ENCODE results near the gene ING4. TPM values are rescaled to one million over a fixed set of nuclear protein-coding genes. Genes with fewer than 3 reads are reported as not detected.

Gene ING4
- total RNA-seq, 1 donor from 2014 or later: 38.0 TPM

GRCh38 chr12:6700646-6701051, 37.7 kb upstream of the ING4 start, which contains the start of gene PIANP:
Gene PIANP (minus strand): TSS chr12:6700815. CDS start chr12:6698061, 2,754 bp downstream.
- peaks cover 11% of the 10 kb centered on the region for H3K4me1 ChIP-seq
- no peak for TF ChIP-seq CTCF (IDR thresholded peaks at IDR 0.05)
- H3K27ac ChIP-seq: no peak within 1 kb of the TSS
- DNase-seq (peak; percentile 73), ATAC-seq (peak; percentile 70)
- no peaks in the 10 kb centered on the region for H3K36me3 ChIP-seq
- intact Hi-C loops (cut with DNase I): no loop called here
- peaks cover 73% of the 10 kb centered on the region for H3K27me3 ChIP-seq
- peak within 1 kb of the TSS; percentile 25 for H3K4me3 ChIP-seq
- H3K9me3 ChIP-seq: no peaks in the 10 kb centered on the region

GRCh38 chr12:6699989-6700645, 37.2 kb upstream of the ING4 start:
- peak; percentile 12 for ATAC-seq
- Histone ChIP-seq H3K4me1 (peaks cover 11% of the 10 kb centered on the region), H3K9me3 (no peaks in the 10 kb centered on the region), H3K4me3 (peak overlapping the region; percentile 25), H3K27ac (no peak overlapping the region), H3K27me3 (peaks cover 68% of the 10 kb centered on the region), H3K36me3 (no peaks in the 10 kb centered on the region)
- intact Hi-C loops (cut with DNase I): no loop called here
- no peak for TF ChIP-seq CTCF (IDR thresholded peaks at IDR 0.05)
- DNase-seq: peak; percentile 53

- DNase-seq: peak; percentile 35
- no peak for TF ChIP-seq CTCF (IDR thresholded peaks at IDR 0.05)
- Histone ChIP-seq H3K4me3 (peak overlapping the region; percentile 25), H3K27me3 (peaks cover 61% of the 10 kb centered on the region), H3K27ac (no peak overlapping the region), H3K36me3 (no peaks in the 10 kb centered on the region), H3K4me1 (peaks cover 11% of the 10 kb centered on the region), H3K9me3 (no peaks in the 10 kb centered on the region)
- ATAC-seq: no peak
- intact Hi-C loops (cut with DNase I): no loop called here
These were observed 36.5 kb upstream of the ING4 start for GRCh38 chr12:6699259-6699988.

- no peak for TF ChIP-seq CTCF (IDR thresholded peaks at IDR 0.05)
- DNase-seq: no peak
- ATAC-seq: no peak
- H3K27me3 ChIP-seq: peaks cover 52% of the 10 kb centered on the region
- no peaks in the 10 kb centered on the region for H3K9me3 ChIP-seq
- intact Hi-C loops (cut with DNase I): no loop called here
- H3K4me3 ChIP-seq: no peak overlapping the region
- no peaks in the 10 kb centered on the region for H3K36me3 ChIP-seq
- peaks cover 11% of the 10 kb centered on the region for H3K4me1 ChIP-seq
- no peak overlapping the region for H3K27ac ChIP-seq
These were observed 35.6 kb upstream of the ING4 start for GRCh38 chr12:6698352-6699046.

GRCh38 chr12:6697584-6698351, 34.8 kb upstream of the ING4 start:
- H3K27ac ChIP-seq: no peak overlapping the region
- no peaks in the 10 kb centered on the region for H3K36me3 ChIP-seq
- H3K4me3 ChIP-seq: no peak overlapping the region
- no peaks in the 10 kb centered on the region for H3K9me3 ChIP-seq
- peak; percentile 33 for TF ChIP-seq CTCF (IDR thresholded peaks at IDR 0.05)
- peaks cover 11% of the 10 kb centered on the region for H3K4me1 ChIP-seq
- no peak for DNase-seq
- peak; percentile 46 for ATAC-seq
- intact Hi-C loops (cut with DNase I): no loop called here
- H3K27me3 ChIP-seq: peaks cover 45% of the 10 kb centered on the region
